MM.1S (cell line): ENCODE results near the gene SETX.

Experiments used
- CTCF ChIP-seq: fragments of 300-600 bp; sonication (generic); IDR thresholded peaks from 2 replicates; pipeline ENCODE4 v1.5.1; 2016; ENCODE audit warnings: antibody characterized with exemption, low read length, mixed read lengths
- EZH2 ChIP-seq: fragments of 300-600 bp; sonication (generic); optimal IDR thresholded peaks from 2 replicates; pipeline ENCODE3; 2017; ENCODE audit warnings: low read depth, mild to moderate bottlenecking, antibody characterized with exemption, low read length, mixed read lengths

- TF ChIP-seq CTCF: no peak
- no peak for TF ChIP-seq EZH2
Observed at GRCh38 chr9:132401824-132402223, 47.0 kb upstream of the SETX start.
